Measurements from ENCODE around the gene WTIP.
A peak's percentile ranks its signal among the peaks of the same experiment; 100 is the strongest.
"Not testable (repeated sequence)": the region's sequence is repeated elsewhere in the genome, so short reads cannot be mapped to it uniquely, and the experiment has no call there.

Gene WTIP

DNA sequence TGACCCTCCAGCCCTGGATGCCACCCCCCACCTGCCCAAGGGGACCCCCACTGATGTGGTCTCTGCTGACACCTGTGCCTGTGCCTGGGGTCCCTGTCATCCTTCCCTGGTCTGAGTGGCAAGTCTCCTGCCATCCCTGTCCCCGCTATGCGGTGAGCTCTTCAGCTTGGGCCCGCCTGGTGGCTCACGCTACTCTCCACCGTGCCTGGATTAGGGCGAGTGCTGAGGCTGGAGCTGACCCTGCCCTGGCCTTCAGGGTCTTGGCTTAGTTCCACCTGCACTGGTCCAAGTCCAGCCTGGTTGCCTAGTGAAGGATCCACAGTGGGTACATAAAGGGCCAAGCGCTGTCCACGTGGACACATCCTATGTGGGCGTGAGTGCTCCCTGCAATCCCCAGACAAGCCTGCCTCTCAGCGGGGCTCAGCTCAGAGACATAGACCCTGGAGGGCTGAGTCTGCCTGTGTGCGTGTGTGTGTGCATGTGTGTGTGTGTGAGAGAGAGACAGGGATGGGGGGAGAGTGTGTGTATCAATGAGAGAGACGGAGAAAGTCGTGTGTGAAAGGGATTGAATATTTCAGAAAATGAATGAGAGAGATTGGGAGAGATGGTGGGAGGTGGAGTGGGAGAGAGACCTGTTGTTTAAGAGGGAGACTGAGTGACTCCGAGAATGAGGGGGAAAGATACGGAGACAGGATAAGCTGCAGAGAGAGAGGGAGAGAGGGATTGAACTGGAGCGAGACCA is 22.1 kb downstream of the WTIP start:
- DNase-seq (ENCODE audit: low spot score) = peak; percentile 18

DNA sequence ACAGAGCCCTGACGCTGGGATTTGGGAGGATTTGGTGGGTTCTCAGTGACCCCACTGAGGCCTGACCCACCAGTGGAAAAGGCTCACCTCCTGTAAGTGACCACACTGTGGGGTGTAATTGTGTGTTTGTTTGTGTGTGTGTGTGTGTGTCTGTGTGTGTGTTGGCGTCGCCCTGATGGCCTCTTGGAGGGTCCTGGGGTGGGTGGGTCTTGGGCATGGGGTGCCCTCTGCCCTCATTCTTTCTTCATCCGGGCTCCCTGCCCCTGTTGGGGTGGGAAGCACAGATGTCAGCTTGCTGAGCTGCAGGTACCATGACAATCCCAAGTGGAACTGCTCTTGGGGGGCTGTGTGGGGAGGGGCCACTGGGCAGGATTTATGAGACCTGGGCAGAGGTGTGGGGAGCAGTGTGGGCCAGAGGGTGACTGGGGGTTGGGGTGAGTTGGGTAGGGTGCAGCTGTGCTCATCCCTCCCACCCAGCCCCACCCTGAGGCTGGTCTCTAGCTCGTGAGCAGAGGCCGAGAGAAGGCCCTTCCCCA is 22.8 kb downstream of the WTIP start:
- DNase-seq (ENCODE audit: low spot score) = no peak

GRCh38 chr19:34504809-34505291 is 23.3 kb downstream of the WTIP start:
- peak; percentile 12 for DNase-seq (ENCODE audit: low spot score)

DNA sequence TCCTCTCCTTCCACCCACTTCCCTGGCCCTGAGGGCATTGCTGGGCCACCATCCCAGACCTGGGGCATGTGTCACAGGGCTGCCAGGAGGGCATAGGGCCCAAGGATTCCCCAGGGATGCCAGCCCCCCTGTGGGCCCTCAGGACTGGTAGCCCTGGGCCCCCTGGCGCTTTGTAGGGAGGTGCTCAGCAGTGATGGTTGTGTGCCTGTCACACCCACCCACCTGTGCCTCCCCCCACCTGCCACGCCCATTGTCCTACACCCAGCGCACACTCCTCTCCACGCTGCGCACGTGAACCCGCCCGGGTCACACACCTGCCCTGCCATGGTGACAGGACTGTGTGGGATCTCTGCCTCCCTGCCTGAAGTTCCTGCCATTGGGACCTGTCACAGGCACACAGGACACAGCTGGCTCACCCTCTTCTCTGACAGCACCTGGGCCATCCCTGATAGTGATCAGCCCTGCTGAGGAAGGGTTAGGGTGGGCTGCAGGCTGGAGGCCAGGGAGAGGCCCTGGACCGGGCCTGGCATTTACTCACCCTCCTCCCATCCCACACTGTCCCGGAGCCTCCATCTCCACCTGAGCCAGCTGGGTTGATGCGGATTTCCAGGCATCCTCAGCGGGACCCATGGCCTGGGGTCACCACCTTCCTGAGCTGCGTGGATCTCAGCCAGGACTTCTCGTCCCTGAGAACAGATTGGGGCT is 23.9 kb downstream of the WTIP start:
- peak; percentile 17 for DNase-seq (ENCODE audit: low spot score)

DNA sequence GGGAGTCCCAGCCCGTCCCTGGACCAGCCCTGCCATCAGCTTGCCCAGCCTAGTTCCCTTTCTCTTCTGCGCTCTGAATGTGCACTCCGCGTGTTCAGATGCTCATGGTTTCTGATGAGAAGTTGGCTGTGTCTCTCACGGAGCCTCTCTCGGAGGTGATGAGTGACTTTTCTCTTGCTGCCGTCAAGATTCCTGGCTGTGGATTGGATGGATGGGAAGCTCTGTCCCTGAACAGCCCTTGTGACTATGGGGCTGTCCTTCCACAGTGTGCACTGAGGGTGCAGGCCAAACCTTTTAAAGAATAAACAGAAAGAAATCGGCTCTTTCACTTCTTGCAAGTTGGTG is 24.4 kb downstream of the WTIP start:
- peak; percentile 18 for DNase-seq (ENCODE audit: low spot score)

DNA sequence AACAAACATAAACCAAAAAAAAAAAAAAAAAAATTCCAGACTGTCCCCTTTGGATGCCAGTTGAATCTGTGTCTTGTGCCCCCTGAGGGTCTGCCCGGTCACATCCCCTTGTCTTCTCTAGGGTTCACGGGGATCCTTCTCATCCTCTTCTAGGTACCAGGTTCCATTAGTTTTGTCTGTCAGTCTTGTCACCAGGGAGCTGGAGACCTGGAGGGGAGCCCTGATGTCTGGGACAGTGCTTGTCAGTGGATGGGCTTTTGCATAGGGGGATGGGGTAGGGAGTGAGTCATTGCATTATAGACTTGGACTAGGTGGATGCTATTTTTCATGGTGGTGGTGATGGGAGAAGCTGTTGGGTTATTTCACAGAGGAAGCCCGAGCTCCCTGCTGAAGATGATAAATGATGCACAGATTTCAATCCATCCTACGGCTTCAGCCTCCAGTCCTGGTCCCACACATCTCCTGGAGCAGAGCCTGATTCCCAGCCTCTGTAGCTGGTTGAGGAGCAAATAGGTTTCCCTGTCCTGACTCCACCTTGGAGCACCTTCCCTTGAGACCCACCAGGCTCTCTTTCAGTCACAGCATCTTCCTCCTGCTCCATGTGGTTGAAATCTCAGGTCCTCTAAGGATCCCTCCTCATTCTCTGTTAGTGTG is 26.0 kb downstream of the WTIP start:
- DNase-seq (ENCODE audit: low spot score) = no peak

GRCh38 chr19:34508540-34508939 is 27.0 kb downstream of the WTIP start:
- DNase-seq (ENCODE audit: low spot score) = no peak

DNA sequence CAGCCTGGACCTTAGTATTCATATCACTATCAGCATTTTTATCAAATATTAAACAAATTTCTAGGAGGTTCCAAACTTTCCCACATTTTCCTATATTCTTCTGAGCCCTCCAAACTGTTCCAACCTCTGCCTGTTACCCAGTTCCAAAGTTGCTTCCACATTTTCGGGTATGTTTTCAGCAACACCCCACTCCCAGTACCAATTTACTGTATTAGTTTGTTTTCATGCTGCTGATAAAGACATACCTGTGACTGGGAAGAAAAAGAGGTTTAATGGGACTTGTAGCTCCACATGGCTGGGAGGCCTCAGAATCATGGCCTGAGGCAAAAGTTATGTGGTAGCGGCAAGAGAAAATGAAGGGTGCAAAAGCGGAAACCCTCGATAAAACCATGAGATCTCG is 29.3 kb downstream of the WTIP start:
- DNase-seq (ENCODE audit: low spot score) = not testable (repeated sequence)

- no peak for DNase-seq (ENCODE audit: low spot score)
Measured at GRCh38 chr19:34512254-34512822, 30.8 kb downstream of the WTIP start.

GRCh38 chr19:34513767-34514166 is 32.2 kb downstream of the WTIP start:
- DNase-seq (ENCODE audit: low spot score) = no peak

DNA sequence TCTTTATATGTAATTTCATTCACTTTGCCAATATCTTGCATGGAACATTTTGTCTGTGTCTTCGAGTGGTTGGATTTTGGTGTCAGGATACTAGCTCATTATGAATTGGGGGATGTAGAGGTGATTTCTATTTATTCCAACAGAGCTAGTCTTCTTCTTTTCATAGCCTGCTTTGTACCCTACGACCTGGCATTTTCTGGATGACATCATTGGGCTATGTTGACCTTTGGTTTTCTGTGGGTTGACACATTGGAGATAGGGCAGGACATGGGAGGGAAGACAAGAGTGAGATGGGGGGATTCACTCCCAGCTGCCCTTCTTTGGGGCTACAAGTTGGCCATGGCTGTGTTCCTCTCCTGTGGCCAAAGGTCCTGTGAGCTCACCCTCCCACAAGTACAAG is 38.0 kb downstream of the WTIP start:
- DNase-seq (ENCODE audit: low spot score) = no peak

GRCh38 chr19:34523408-34523807 is 41.9 kb downstream of the WTIP start:
- DNase-seq (ENCODE audit: low spot score) = no peak

DNA sequence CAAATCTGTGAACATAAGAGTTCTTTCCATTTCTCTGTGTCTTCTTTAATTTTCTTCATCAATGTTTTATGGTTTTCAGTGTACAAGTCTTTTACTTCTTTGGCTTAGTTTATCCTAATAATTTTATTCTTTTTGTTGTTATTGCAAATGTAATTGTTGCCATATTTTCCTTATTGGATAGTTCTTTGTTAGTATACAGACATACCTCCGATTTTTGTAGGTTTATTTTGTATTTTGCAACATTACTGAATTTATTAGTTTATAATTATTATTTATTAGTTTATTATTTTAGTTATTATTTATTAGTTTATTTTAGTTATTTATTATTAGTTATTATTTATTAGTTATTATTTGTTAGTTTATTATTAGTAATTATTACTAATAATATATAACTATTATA is 43.4 kb downstream of the WTIP start:
- no peak for DNase-seq (ENCODE audit: low spot score)

DNA sequence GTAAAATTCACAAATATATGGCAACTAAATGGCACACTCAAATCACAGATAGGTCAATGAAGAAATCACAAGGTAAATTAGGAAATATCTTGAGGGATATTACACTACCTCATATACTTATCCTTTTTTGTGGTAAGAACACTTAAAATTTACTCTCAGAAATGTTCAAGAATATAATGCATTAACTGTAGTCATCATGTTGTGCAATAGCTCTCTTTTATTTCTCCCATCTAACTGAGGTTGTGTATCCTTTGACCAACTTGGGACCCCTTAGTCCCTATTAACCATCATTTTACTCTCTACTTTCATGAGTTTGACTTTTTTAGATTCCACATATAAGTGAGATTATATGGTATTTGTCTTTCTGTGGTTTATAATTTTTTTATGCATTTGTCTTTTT is 52.6 kb downstream of the WTIP start:
- no peak for DNase-seq (ENCODE audit: low spot score)

DNA sequence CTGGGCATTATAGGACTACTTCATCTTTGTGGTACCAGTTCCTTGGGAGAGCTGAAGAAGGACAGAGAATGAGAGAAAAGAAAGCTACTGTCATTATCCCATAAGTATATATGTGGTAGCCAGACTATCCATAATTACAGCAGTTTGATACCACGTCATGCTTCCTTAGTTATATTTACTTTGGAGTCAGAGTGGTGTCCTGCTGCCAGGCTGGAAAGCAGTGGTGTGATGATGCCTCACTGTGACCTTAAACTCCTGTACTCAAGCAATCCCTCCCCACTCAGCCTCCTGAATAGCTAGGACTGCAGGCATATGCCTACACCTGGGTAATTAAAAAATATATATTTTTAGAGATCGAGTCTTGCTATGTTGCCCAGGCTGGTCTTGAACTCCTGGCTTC is 57.8 kb downstream of the WTIP start:
- no peak for DNase-seq (ENCODE audit: low spot score)

DNA sequence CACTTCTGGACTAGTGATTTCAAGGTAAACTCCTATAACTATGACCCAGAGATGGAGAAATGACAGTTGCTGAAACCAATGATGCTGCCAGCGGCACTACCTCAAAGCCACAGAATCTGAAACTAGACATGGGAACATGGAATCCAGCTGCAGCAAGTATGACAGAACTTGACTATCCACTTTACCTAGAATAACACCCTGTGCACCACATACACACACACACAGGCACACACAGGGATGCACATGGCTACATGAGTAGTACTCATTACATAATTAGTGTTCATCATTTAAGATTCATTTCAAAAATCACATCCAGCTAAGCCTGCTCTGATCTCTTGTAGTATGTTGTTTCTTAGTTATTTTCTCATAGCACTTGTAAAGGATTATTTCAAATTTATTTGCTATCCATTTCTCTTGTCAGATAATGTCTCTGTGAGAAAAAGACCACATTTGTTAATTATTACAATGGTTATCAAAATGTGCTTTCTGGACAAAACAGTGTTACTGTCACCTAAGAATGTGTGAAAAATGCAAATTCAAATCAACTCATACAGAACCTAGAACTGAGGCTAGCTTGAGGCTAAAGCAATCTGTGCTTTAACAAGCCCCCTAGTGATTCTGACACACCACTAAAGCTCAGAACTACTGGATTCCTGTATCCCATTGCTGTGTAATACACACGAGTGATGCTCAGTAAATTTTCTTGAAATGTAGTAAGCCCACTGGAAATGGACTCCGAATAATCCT is 59.4 kb downstream of the WTIP start:
- DNase-seq (ENCODE audit: low spot score) = no peak

DNA sequence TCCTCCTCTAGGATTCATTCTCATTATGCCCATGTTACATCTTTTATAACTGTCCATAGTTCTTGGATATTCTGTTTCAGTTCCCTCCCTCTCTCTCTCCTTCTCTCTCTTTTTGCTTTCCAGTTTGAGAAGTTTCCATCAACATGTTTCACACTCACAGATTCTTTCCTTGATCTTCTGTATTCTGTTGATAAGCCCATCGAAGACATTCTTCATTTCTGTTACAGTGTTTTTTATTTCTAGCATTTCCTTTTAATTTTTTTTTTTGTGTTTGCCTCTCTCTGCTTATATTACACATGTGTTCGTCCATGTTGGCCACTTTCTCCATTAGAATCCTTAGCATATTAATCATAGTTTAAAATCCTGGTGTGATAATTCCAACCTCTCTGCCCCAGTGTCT is 68.3 kb downstream of the WTIP start:
- no peak for DNase-seq (ENCODE audit: low spot score)

DNA sequence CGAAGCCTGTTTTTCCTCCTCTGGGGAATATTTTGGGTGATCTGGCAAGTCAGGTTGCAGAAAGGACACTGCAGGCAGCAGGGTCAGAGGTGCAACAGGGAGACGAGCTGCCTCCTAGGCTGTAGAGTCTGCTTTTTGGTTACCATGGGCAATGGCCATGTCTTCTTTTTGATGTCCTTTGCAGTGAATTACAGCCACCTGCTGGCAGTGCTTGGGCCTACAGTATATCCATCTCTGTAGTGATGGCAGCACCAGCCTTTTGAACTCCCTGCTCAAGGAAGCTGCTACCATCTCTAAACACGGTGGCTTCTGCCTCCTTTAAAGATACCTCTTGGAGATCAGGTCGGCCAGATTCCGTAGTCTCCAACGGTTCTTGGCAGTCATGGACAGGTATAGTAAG is 73.9 kb downstream of the WTIP start:
- peak; percentile 49 for DNase-seq (ENCODE audit: low spot score)

DNA sequence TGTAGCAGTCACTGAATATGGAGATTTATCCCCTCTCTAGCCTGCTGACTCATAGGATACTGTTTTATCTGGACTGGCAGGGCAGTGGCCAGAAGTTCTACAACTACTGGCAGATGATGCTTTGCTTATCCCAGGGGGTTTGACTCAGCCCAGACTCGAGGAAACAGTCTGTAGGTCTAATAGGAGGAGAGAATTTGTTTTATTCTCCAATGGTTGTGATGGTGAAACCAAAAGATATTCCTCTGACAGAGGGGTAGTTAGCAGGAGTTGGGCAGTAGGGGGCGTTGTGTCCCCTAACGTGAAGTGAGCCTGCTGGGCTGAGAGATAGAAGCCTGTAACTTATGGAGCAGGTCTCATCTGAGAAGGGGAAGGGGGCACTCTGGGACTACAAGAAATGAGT is 74.9 kb downstream of the WTIP start:
- peak; percentile 53 for DNase-seq (ENCODE audit: low spot score)

- DNase-seq (ENCODE audit: low spot score) = no peak
Measured at GRCh38 chr19:34559045-34559444, 77.5 kb downstream of the WTIP start.

DNA sequence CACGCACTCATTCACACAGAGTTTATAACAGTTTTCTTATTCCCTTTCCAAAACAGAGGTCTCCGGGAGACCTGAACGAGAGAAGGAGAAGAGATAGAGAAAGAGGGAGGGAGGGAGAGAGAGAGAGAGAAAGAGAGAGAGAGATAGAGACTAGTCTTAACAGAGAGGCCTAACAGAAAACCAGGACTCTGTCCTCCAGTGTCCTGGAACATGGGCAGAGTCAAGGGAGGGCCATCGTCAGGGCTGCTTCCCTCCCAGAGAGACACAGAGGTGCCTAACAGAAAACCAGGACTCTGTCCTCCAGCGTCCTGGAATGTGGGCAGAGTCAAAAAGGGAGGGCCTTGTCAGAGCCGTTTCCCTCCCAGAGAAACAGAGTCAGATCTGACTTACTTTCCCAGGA is 78.7 kb downstream of the WTIP start:
- no peak for DNase-seq (ENCODE audit: low spot score)
